HG02943 (cell line): Measurements from ENCODE around the gene CYP2A6.
"Not testable (repeated sequence)": the region's sequence is repeated elsewhere in the genome, so short reads cannot be mapped to it uniquely, and the experiment has no call there.

Source experiments
- ATAC-seq: cut with Tn5 transposase; IDR thresholded peaks from one replicate; pipeline ENCODE4 v1.9.1; 2021; ENCODE audit warnings: mild to moderate bottlenecking, low read depth, moderate library complexity; ENCODE audit not compliant: unreplicated experiment

Gene CYP2A6

DNA sequence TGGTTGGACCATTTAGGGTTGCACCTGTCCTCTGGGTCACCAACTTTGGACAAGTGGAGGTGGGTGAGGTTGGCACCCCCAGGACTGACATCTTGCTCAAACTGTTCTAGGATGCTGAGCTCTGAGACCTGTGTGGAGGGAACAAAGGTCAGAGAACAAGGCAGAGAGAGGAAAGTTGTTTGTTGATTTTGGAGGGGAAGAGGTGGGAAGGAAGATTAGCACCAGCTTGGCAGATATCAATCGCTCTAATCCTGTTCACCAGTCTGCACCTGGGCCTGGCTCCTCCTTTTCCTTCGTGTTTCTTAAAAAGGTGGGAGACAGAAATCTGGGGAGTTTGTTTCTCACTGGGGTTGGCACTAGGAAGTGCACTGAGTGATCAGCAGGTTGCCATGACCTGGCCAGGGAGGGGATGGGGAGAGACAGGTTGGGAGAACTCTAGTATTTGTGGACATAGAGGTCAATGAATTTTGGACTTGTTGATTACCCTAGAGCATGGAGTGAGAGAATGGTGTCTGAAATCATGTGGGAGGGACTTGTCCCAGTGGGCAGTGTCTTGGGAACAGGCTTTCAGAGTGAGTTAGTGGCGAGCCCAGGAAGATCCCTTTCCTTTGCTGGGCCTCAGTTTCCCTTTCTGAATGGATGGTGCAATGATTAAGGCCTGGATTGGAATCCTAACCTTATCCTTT is 2.4 kb upstream of the CYP2A6 start:
- ATAC-seq = not testable (repeated sequence)

DNA sequence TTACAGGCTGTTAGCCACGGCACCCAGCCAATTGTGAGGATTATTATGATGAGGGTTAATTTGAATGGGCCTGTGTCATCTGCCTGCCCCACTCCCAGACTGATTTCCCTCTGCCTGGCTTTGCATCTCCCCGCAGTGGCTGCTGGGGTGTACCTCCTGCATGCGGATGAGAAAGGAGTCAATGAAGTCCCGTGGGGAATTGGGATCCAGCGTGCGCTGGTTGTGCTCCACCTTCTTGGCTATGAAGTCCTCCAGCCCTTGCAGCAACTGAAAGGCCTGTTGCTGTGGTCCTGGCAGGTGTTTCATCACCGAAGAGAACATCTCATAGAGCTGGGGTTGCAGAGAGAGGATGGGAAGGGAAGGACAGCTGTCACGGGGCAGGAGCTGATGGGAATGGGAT is 3.5 kb downstream of the CYP2A6 start:
- ATAC-seq = not testable (repeated sequence)

DNA sequence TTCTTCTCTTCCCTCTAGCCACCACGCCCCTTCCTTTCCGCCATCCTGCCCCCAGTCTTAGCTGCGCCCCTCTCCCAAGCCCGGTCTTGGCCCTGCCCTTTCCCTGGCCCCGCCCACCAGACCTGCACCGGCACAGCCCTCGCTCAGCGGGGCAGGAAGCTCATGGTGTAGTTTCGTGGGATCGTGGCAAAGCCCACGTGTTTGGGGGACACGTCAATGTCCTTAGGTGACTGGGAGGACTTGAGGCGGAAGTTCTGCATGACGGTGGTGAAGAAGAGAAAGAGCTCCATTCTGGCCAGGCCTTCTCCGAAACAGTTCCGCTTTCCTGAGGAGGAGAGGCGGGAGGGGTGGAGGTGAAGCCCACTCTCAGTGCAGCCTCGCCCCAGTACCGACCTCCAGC is 6.6 kb downstream of the CYP2A6 start:
- not testable (repeated sequence) for ATAC-seq

DNA sequence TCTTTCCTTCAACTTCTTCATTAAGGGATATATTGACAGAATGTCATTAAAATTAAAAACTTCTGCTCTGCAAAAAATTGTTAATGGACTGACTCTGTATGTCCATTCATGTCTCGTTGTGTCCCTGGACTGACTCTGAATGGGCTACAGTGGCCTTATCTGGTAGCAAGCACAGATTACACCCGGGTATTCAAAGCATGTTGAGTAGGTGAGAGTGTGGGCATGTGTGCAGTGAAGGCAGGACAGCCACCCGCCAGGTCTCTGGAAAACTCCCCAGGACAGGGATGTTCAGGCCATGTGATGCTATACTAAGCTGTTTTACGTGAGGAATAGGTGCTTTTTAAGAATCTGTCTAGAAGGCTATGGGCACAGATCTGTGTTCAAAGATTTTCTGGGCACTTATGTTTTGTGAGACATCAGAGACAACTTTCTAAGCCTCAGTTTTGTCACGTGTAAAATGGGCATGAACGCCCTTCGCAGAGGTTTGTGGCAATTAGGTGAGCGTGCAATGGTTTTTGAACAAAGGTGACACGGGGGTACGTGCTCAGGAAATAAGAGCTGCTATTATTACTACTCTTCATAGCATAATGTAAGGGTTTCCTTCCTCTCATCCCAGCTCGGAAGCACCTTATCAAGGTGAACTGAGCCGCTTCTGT is 7.1 kb downstream of the CYP2A6 start:
- ATAC-seq = not testable (repeated sequence)

DNA sequence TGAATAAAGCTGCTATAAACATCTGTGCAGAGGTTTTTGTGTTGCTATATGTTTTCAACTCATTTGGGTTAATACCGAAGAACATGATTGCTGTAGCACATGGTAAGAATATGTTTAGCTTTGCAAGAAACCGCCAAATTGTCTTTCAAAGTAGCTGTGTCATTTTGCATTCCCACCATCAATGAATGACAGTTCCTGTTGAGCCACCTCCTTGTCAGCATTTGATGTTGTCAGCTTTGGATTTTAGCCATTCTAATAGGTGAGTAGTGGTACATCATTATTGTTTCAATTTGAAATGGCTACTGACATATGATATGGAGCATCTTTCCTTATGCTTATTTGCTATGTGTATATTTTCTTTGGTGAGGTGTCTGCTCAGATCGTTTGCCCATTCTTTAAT is 8.2 kb downstream of the CYP2A6 start:
- ATAC-seq = not testable (repeated sequence)

DNA sequence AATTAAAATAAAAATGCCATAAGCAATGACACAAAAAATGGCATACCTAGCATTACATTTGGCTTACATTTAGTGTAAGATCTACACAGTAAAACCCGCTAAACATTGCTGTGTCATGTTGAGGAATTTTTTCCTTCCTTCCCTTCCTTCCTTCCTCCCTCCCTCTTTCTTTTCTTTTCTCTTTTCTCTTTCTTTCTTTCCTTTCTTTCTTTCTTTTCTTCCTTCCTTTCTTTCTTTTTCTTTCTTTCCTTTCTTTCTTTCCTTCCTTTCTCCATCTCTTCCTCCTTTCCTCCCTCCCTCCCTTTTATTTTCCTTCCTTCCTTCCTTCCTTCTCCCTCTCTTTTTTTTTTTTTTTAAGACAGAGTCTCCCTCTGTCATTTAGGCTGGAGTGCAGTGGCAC is 11.8 kb downstream of the CYP2A6 start:
- not testable (repeated sequence) for ATAC-seq

DNA sequence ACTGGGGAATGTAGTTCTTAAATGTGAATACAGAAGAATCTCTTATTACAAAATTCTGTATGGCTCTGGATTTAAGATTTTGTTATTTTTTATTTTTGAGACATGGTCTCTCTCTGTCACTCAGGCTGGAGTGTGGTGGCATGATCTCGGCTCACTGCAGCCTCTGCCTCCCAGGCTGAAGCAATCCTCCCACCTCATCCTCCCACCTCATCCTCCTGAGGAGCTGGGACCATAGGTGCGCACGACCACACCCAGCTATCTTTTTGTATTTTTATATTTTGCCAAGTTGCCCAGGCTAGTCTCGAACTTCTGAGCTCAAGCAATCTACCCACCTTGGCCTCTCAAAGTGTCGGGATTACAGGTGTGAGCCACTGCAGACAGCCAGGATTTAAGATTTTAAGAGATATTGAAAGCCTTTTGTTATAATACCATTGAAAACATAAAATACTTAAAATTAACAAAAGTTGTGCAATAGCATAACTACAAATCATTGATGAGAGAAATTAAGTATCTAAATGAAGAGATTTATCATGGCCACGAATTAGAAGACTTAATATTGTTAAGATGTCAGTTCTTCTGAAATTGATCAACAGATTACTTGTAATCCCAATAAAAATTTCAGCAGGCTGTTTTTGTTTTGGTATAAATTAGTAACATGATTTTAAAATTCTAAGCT is 13.4 kb downstream of the CYP2A6 start:
- ATAC-seq = no peak

DNA sequence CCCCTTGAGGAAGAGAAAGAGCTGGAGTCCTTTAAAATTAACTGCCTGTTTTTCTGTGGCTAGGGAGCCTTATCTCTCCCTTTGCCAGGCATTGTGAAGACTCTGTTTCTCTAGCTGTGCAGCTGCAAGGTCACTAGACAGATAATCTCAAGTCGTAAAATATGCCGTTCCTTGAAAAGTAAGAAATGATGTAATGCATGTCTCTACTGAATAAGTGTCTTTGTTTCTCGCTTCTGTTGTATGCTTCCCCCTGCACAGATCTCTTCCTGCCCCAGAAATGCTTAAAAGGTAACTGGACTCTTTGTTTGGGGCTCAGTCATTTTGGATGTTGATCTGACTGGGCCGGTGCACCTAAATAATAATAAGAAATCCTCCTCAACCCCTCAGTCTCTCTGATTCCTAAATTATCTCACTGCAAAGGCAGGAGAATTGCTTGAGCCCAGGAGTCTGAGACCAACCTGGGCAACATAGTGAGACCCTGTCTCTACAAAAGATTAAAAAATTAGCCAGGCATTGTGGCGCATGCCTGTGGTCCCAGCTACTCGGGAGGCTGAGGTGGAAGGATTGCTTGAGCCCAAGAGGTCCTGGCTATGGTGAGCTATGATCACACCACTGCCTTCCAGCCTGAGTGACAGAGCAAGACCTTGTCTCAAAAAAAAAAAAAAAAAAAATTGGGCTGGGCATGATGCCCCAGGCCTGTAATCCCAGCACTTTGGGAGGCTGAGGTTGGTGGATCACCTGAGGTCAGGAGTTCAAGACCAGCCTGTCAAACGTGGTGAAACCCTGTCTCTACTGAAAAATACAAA is 16.3 kb downstream of the CYP2A6 start:
- ATAC-seq = not testable (repeated sequence)

DNA sequence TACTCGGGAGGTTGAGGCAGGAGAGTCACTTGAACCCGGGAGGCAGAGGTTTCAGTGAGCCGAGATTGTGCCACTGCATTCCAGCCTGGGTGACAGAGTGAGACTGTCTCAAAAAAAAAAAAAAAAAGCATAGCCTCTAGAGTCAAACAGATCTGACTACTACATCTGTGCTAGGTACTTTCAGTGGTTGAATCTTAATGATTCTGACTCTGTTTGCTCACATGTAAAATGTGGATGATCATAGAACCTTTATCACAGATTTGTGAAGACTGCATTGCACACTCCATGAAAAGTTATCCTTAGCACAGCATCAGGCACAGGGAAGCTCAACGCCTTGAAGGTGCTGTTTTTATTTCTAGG is 17.8 kb downstream of the CYP2A6 start:
- not testable (repeated sequence) for ATAC-seq

DNA sequence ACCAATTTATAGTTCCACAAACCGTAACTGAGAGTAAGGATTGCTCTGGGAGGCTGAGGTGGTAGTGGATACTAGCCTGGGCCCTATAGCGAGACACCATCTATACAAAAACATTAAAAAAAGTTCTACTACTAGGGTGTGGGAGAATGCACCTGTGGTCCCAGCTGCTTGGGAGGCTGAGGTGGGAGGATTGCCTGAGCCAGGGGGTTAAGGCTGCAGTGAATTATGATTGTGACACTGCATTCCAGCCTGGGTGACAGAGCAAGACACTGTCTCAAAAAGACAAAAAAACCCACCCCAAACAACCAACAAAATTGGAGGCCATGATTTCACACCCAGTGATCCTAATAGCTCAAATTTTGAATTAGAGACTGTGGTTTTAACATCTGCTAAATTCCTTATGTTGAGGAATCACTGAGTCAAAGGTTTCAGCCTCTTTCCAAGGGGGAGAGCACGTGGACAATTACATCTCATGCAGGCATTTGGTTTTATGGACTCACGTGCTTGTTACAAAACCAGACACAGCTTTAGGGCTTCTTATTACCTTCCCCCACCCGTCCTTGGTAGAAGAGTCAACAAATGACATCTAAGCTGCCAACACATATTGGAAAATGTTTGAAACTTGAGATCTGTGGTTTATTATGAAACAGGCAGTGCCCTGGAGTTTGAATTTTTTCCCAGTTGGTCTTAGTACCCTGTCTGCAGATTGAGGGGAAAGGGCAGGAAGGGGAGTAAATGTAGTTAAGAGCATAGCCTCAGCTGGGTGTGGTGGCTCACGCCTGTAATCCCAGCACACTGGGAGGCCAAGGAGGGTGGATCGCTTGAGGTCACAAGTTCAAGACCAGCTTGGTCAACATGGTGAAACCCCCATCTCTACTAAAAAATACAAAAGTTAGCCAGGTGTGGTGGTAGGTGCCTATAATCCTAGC is 18.5 kb downstream of the CYP2A6 start:
- no peak for ATAC-seq

DNA sequence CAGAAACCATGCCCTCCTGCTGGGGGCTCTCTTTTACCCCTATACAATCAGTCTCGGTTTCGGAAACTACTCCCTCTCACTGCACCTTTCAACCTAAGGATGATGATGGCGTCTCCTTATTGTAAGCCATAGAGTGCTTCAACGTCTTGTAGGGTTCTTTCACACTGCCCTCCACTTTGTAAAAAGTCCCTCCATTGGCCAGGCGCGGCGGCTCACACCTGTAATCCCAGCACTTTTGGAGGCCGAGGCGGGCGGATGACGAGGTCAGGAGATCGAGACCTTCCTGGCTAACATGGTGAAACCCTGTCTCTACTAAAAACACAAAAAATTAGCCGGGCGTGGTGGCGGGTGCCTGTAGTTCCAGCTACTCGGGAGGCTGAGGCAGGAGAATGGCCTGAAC is 19.5 kb downstream of the CYP2A6 start:
- not testable (repeated sequence) for ATAC-seq

DNA sequence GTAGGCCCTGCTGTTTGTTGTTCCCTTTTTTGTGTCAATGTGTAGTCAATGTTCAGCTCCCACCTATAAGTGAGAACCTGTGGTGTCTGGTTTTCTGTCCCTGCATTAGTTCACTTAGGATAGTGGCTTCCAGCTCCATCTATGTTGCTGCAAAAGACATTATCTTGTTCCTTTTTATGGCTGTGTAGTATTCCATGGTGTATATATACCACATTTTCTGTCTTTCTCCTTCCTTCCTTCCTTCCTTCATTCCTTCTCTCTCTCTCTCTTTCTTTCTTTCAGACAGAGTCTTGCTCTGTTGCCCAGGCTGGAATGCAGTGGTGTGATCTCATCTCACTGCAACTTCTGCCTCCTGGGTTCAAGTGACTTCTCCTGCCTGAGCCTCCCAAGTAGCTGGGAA is 21.0 kb downstream of the CYP2A6 start:
- ATAC-seq = no peak

DNA sequence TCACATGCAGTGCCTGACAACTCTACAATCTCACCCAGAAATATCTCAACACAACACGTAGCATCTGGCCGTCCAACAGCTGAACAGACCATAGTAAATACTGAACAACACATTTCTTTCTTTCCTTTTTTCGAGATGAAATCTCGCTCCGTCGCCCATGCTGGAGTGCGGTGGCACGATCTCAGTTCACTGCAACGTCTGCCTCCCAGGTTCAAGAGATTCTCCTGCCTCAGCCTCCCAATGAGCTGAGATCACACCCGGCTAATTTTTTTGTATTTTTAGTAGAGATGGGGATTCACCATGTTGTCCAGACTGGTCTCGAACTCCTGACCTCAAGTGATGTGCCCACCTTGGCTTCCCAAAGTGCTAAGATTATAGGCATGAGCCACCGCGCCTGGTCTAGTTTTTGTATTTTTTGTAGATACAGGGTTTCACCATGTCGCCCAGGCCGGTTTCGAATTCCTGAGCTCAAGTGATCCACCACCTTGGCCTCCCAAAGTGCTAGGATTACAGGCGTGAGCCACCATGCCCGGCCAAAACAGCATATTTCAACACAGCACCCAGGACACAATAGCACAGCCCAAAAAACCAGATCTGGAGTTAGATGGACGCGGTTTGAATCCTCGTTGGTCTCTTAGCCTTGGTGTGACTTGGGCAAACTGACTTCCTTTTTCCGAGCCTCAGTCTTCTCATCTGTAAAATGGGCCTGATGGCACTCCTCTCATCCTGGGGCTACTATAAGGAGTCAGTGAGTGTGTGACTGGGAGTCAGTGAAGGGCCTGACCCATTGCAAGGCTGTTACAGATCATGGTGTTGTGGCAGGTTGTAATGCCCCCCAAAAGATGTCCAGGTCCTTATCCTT is 22.6 kb downstream of the CYP2A6 start:
- ATAC-seq = no peak

DNA sequence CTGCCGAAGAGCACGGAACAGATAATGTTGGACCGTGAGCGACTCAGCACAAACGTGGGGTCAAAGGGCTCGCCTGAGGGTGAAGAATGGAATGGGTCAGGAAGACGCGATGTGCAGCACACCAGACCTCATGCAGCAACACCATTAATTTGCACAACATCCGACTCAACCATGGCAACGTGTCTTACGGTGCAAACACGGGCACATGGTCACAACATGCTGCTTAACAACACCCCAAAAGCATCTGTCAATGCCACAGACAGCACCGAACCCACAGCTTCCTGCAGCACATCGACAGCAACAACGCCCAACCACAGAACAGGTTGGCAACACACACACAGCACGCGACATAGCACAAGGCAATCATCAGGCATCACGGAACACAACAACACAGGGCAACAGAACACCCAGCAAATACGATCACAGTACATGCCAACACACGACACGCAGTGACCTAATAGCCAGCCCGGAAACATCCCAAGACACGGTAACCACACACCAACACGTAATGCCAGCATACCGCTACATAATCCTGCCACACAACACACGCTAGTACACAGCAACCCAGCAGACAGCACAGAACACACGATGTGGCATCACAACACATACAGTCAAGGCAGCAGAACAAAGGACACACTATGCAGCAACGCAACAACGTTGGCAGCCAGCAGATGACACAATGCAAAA is 23.4 kb downstream of the CYP2A6 start:
- not testable (repeated sequence) for ATAC-seq

DNA sequence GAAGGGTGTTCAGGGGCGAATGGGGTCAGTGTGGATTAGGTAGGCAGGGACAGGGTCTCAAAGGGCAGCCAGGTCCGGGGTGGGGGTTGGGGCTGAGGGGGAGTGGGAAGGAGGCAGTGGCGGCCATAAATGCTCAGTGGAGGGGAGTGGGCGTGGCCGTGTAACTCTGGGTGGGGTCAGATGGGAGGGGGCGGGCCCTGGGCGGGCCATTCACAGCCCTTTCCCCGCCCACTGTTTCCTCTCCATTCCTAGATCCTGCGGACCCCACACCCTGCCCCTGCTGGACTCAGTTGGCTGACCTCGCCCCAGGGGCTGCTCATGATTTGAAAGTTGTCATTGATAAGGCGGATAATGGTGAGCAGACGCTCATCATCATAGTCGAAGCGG is 23.9 kb downstream of the CYP2A6 start:
- ATAC-seq = not testable (repeated sequence)

DNA sequence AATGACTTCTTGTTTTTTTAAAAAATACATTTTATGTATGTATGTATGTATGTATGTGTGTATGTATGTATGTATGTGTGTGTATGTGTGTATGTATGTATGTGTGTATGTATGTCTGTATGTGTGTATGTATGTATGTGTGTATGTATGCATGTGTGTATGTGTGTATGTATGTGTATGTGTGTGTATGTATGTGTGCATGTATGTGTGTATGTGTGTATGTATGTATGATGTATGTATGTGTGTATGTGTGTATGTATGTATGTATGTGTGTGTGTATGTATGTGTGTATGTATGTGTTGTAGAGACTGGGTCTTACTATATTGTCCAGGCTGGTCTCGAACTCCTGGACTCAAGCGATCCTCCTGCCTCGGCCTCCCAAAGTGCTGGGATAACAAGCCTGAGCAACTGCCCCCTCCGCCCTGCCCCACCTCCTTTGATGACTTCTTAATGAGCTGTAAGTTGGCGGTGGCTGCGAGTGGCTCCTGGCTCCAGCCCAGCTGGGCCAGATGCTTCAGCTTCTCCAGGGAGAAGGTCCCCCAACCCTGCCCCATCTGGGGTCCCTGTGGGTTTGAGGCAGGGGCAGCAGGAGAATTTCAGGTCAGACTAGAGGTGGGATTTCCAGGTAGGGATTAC is 24.7 kb downstream of the CYP2A6 start:
- not testable (repeated sequence) for ATAC-seq

DNA sequence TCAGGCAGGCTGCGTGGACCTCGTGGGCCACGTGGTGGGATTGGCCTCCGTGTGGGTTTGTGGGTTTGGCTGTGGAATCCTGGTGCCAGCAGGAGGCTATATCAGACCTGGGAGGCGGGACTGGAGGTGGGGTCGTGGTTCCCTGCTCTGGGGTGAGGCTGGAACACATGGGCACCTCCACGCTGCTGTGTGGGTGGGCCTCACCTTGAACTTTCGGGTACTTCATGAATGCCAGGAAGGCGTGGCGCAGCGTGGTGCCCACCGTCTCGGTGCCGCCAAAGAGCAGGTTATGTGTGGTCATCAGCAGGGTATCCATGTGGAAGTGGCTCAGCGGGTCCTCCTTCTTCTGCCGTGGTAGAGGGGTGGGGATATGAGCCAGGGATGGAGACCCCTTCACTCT is 25.3 kb downstream of the CYP2A6 start:
- ATAC-seq = not testable (repeated sequence)
